ENCODE measurements around the gene MS4A4E. TPM values are rescaled to one million over a fixed set of nuclear protein-coding genes. Genes with fewer than 3 reads are reported as not detected.

MS4A4E gene
- total and polyA plus RNA-seq, 2 donors (not counting 3 experiments of a cell fraction or from before 2014, with no cell fraction given) = not detected

GRCh38 chr11:60240662-60241061 is 2.3 kb downstream of the MS4A4E start:
- TF ChIP-seq CTCF (IDR thresholded peaks at IDR 0.05; ENCODE audit: extremely low read depth in 1 of 2, insufficient read depth in 1 of 2, low read depth in 1 of 2, low read length in 2 of 2) (no peak), MYC (IDR thresholded peaks at IDR 0.05; ENCODE audit: low read depth, low read length) (no peak), MAX (IDR thresholded peaks at IDR 0.05; ENCODE audit: insufficient read depth, insufficient read length) (no peak), EZH2 (IDR thresholded peaks at IDR 0.05; ENCODE audit: borderline replicate concordance, low read depth, low read length, severe bottlenecking) (no peak), GATA2 (IDR thresholded peaks at IDR 0.05; ENCODE audit: insufficient read depth, insufficient read length, low read depth, low read length) (no peak), JUN (IDR thresholded peaks at IDR 0.05; ENCODE audit: borderline replicate concordance, insufficient read depth, insufficient read length, low read depth) (no peak), FOS (IDR thresholded peaks at IDR 0.05; ENCODE audit: borderline replicate concordance, insufficient read depth, low read length) (no peak), POLR2A (IDR thresholded peaks at IDR 0.05; ENCODE audit: low read depth, low read length) (no peak), POLR2AphosphoS5 (IDR thresholded peaks at IDR 0.05; ENCODE audit: insufficient read depth, low read depth, low read length) (no peak)
- no peaks in the 10 kb centered on the region for H4K20me1 ChIP-seq (replicated peaks; ENCODE audit: control insufficient read depth, extremely low read depth, insufficient read depth, low read length)
- ChIA-PET CTCF (no interaction called here), POLR2A (no interaction called here)
- FAIRE-seq (no peak), DNase-seq (ENCODE audit: low read depth, low spot score) (no peak)
- H2AFZ ChIP-seq (ENCODE audit: low read depth, low read length) = no peak overlapping the region
- H3K4me1 ChIP-seq (ENCODE audit: control insufficient read depth, extremely low read depth, insufficient read depth, low read length) = no peaks in the 10 kb centered on the region
- H3K27ac ChIP-seq (ENCODE audit: insufficient read depth, low read depth, low read length) = no peak overlapping the region
- no peaks in the 10 kb centered on the region for H3K9me1 ChIP-seq (replicated peaks; ENCODE audit: control insufficient read depth, extremely low read depth, insufficient read depth, low read length)
- no peaks in the 10 kb centered on the region for H3K36me3 ChIP-seq (ENCODE audit: control insufficient read depth in 2 of 2, extremely low read depth in 1 of 2, insufficient read depth in 2 of 2, low read length in 2 of 2)
- intact Hi-C loops (cut with micrococcal nuclease) = no loop called here
- H3K9me3 ChIP-seq (replicated peaks; ENCODE audit: control insufficient read depth, insufficient read depth, low read length) = no peaks in the 10 kb centered on the region
- H3K9ac ChIP-seq (replicated peaks; ENCODE audit: extremely low read depth, insufficient read depth, low read length) = no peak overlapping the region
- H3K27me3 ChIP-seq (ENCODE audit: control insufficient read depth in 2 of 2, insufficient read depth in 2 of 2, low read length in 2 of 2) = peaks cover 2 to 4% of the 10 kb centered on the region in 2 experiments
- H3K4me2 ChIP-seq (ENCODE audit: insufficient read depth, low read length) = no peak overlapping the region
- dilution Hi-C loops (cut with MboI; ENCODE audit: extremely low pct_ligation_motif_present, low sequenced_read_pairs) = no loop called here
- BruUV-seq (replicated peaks) = no TSS peak
- no peak overlapping the region for H3K4me3 ChIP-seq (replicated peaks in 1 of 3; ENCODE audit: insufficient read depth in 1 of 3, low read depth in 1 of 3, low read length in 3 of 3)
- H3K79me2 ChIP-seq (ENCODE audit: control insufficient read depth, insufficient read depth, low read length) = no peaks in the 10 kb centered on the region

Data from endothelial cell of umbilical vein (primary cell).